ENCODE results near the gene LHPP. TPM values are rescaled to one million over a fixed set of nuclear protein-coding genes. Genes with fewer than 3 reads are reported as not detected.
A peak's percentile ranks its signal among the peaks of the same experiment; 100 is the strongest.

LHPP gene
- total and polyA plus RNA-seq, 2 experiments from 2014 or later = 27.4 to 40.2 TPM

DNA sequence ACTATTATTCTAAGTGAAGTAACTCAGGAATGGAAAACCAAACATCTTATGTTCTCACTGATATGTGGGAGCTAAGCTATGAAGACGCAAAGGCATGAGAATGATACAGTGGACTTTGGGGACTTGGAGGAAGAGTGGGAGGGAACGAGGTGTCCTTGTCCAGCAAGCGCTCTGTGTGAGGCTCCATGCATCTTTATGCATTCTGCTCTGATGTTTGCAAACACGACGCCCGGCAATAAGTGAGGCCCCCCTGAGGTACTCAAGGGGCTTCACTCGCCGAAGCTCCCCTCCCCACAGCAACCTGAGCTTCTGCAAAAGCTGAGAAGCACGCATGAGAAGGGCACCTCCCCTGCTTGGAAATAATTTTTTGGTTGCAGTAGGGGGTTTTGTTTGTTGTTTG, 103.3 kb downstream of the LHPP start (continued):
- no peak for TF ChIP-seq ZNF114 (CRISPR knock-in tag; IDR thresholded peaks at IDR 0.05)
- TF ChIP-seq, protein P1, sequence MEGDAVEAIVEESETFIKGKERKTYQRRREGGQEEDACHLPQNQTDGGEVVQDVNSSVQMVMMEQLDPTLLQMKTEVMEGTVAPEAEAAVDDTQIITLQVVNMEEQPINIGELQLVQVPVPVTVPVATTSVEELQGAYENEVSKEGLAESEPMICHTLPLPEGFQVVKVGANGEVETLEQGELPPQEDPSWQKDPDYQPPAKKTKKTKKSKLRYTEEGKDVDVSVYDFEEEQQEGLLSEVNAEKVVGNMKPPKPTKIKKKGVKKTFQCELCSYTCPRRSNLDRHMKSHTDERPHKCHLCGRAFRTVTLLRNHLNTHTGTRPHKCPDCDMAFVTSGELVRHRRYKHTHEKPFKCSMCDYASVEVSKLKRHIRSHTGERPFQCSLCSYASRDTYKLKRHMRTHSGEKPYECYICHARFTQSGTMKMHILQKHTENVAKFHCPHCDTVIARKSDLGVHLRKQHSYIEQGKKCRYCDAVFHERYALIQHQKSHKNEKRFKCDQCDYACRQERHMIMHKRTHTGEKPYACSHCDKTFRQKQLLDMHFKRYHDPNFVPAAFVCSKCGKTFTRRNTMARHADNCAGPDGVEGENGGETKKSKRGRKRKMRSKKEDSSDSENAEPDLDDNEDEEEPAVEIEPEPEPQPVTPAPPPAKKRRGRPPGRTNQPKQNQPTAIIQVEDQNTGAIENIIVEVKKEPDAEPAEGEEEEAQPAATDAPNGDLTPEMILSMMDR (conservative IDR thresholded peaks at IDR 0.05; ENCODE audit: low read depth in 2 of 2) = no peak
- no peak for TF ChIP-seq JUNB (IDR thresholded peaks at IDR 0.05; ENCODE audit: unreplicated experiment)

DNA sequence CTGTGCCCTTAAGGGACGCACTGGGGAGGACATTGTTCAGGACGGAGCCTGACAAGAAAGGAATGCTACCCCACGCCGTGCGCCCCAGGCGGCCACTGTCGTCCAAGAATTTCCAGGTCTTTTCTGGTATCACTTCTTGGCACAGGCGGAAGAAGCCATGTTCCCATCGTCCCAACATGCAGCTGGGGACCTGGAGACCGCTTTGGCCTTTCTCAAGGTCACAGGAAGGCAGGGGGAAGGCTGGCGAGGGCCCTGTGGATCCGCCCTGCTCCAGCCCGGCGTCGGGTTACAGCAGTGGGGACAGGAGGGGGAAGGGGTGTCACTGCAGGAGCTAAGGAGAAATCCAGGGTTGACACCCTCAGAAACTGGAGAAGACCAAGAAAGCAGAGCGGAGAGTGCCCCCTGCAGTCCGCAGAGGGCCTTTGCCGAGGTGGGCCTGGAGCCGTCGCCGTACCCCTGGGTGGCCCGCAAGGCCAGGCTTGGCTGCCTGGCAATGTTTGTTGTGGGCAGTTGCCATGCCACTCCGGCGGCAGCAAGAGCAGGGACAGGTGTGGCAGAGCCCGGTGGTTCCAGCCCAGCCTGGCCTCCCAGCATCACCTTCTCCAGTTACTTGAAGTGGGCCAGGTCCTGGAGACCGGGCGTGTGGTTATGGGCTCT, 104.1 kb downstream of the LHPP start:
- H3K4me1 Mint-ChIP-seq = peaks cover 16% of the 10 kb centered on the region
- ATAC-seq (peak; percentile 94), DNase-seq (ENCODE audit: low spot score) (peak; percentile 89)
- Histone ChIP-seq H4K20me1 (replicated peaks; ENCODE audit: insufficient read depth) (no peaks in the 10 kb centered on the region), H3K27ac (ENCODE audit: low read depth) (0 out of 2 replicates have a peak overlapping the region, but pooled peaks have one; percentile 32), H3K4me3 (no peak overlapping the region), H3K4me1 (ENCODE audit: insufficient read depth) (peaks cover 2% of the 10 kb centered on the region; the same call in 1 of the 2 replicates), H3K4me2 (peak overlapping the region; percentile 39), H3K79me2 (replicated peaks; ENCODE audit: insufficient read depth) (no peaks in the 10 kb centered on the region), H2AFZ (no peak overlapping the region), H3K36me3 (ENCODE audit: insufficient read depth) (no peaks in the 10 kb centered on the region), H3F3A (replicated peaks; ENCODE audit: low read depth) (0 out of 2 replicates have a peak, but pooled peaks cover 4% of the 10 kb centered on the region), H3K27me3 (ENCODE audit: insufficient read depth) (no peaks in the 10 kb centered on the region), H3K9me2 (ENCODE audit: insufficient read depth) (no peaks in the 10 kb centered on the region)
- peak overlapping the region; percentile 48 for H3K27ac Mint-ChIP-seq
- H3K27me3 Mint-ChIP-seq (ENCODE audit: insufficient read depth, low read depth, poor library complexity) = peaks cover 14% of the 10 kb centered on the region
- peak overlapping the region; percentile 12; the same call in 1 of the 3 replicates for H3K4me3 Mint-ChIP-seq
- H3K36me3 Mint-ChIP-seq (ENCODE audit: low read depth) = no peaks in the 10 kb centered on the region
- TF ChIP-seq JUNB (IDR thresholded peaks at IDR 0.05; ENCODE audit: unreplicated experiment) = no peak
- TF ChIP-seq, protein P2, sequence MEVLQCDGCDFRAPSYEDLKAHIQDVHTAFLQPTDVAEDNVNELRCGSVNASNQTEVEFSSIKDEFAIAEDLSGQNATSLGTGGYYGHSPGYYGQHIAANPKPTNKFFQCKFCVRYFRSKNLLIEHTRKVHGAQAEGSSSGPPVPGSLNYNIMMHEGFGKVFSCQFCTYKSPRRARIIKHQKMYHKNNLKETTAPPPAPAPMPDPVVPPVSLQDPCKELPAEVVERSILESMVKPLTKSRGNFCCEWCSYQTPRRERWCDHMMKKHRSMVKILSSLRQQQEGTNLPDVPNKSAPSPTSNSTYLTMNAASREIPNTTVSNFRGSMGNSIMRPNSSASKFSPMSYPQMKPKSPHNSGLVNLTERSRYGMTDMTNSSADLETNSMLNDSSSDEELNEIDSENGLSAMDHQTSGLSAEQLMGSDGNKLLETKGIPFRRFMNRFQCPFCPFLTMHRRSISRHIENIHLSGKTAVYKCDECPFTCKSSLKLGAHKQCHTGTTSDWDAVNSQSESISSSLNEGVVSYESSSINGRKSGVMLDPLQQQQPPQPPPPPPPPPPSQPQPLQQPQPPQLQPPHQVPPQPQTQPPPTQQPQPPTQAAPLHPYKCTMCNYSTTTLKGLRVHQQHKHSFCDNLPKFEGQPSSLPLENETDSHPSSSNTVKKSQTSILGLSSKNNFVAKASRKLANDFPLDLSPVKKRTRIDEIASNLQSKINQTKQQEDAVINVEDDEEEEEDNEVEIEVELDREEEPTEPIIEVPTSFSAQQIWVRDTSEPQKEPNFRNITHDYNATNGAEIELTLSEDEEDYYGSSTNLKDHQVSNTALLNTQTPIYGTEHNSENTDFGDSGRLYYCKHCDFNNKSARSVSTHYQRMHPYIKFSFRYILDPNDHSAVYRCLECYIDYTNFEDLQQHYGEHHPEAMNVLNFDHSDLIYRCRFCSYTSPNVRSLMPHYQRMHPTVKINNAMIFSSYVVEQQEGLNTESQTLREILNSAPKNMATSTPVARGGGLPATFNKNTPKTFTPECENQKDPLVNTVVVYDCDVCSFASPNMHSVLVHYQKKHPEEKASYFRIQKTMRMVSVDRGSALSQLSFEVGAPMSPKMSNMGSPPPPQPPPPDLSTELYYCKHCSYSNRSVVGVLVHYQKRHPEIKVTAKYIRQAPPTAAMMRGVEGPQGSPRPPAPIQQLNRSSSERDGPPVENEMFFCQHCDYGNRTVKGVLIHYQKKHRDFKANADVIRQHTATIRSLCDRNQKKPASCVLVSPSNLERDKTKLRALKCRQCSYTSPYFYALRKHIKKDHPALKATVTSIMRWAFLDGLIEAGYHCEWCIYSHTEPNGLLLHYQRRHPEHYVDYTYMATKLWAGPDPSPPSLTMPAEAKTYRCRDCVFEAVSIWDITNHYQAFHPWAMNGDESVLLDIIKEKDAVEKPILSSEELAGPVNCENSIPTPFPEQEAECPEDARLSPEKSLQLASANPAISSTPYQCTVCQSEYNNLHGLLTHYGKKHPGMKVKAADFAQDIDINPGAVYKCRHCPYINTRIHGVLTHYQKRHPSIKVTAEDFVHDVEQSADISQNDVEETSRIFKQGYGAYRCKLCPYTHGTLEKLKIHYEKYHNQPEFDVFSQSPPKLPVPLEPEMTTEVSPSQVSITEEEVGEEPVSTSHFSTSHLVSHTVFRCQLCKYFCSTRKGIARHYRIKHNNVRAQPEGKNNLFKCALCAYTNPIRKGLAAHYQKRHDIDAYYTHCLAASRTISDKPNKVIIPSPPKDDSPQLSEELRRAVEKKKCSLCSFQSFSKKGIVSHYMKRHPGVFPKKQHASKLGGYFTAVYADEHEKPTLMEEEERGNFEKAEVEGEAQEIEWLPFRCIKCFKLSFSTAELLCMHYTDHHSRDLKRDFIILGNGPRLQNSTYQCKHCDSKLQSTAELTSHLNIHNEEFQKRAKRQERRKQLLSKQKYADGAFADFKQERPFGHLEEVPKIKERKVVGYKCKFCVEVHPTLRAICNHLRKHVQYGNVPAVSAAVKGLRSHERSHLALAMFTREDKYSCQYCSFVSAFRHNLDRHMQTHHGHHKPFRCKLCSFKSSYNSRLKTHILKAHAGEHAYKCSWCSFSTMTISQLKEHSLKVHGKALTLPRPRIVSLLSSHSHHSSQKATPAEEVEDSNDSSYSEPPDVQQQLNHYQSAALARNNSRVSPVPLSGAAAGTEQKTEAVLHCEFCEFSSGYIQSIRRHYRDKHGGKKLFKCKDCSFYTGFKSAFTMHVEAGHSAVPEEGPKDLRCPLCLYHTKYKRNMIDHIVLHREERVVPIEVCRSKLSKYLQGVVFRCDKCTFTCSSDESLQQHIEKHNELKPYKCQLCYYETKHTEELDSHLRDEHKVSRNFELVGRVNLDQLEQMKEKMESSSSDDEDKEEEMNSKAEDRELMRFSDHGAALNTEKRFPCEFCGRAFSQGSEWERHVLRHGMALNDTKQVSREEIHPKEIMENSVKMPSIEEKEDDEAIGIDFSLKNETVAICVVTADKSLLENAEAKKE (CRISPR knock-in tag; IDR thresholded peaks at IDR 0.05) = peak; percentile 43; the same call in 1 of the 2 replicates
- 0 out of 2 replicates have a peak, but pooled peaks have one; percentile 28 for TF ChIP-seq CREB1 (CRISPR knock-in tag; IDR thresholded peaks at IDR 0.05; ENCODE audit: low read depth)
- TF ChIP-seq ZNF331 (CRISPR knock-in tag; IDR thresholded peaks at IDR 0.05; ENCODE audit: low read depth) = no peak
- no peak for TF ChIP-seq ZNF114 (CRISPR knock-in tag; IDR thresholded peaks at IDR 0.05)
- no peak for TF ChIP-seq NANOG (IDR thresholded peaks at IDR 0.05; ENCODE audit: borderline replicate concordance)
- TF ChIP-seq, protein P1 (conservative IDR thresholded peaks at IDR 0.05; ENCODE audit: low read depth in 2 of 2) = peak; percentile 71 to 91
- TF ChIP-seq, protein P3, sequence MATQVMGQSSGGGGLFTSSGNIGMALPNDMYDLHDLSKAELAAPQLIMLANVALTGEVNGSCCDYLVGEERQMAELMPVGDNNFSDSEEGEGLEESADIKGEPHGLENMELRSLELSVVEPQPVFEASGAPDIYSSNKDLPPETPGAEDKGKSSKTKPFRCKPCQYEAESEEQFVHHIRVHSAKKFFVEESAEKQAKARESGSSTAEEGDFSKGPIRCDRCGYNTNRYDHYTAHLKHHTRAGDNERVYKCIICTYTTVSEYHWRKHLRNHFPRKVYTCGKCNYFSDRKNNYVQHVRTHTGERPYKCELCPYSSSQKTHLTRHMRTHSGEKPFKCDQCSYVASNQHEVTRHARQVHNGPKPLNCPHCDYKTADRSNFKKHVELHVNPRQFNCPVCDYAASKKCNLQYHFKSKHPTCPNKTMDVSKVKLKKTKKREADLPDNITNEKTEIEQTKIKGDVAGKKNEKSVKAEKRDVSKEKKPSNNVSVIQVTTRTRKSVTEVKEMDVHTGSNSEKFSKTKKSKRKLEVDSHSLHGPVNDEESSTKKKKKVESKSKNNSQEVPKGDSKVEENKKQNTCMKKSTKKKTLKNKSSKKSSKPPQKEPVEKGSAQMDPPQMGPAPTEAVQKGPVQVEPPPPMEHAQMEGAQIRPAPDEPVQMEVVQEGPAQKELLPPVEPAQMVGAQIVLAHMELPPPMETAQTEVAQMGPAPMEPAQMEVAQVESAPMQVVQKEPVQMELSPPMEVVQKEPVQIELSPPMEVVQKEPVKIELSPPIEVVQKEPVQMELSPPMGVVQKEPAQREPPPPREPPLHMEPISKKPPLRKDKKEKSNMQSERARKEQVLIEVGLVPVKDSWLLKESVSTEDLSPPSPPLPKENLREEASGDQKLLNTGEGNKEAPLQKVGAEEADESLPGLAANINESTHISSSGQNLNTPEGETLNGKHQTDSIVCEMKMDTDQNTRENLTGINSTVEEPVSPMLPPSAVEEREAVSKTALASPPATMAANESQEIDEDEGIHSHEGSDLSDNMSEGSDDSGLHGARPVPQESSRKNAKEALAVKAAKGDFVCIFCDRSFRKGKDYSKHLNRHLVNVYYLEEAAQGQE (IDR thresholded peaks at IDR 0.05; ENCODE audit: unreplicated experiment) = no peak
- no peak for TF ChIP-seq EZH2phosphoT487 (IDR thresholded peaks at IDR 0.05; ENCODE audit: unreplicated experiment)
- H3K9me3 Mint-ChIP-seq = peaks cover 3% of the 10 kb centered on the region; the same call in 2 of the 3 replicates

Data from GM23338 (cell line).